ENCODE measurements around the gene CLRN1.

DNA sequence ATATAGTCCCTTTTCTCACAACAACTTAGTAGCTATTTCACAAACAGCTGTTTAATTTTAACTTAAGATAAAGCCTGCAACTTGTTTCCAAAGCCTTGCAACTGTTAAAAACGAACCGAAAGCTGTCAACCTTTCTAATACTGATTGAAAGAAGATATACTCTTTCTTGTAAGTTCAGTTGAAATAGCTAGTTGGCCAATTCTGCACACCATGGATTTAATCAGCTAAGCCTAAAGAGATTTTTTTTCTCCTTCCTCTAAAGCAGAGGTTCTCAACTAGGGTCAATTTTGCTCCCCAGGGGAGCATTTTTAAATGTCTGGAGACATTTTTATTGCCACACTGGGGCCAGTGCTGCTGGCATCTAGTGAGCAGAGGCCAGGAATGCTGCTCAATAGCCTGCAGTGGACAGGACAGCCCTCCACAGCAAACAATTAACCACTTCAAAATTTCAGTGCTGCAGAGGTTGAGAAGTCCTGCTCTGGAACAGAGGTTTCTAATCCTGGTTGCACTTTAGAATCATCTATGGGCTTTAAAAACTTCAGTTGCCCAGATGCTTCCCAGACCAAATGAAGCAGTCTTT lies 93.4 kb downstream of the CLRN1 start:
- TF ChIP-seq, protein P1, sequence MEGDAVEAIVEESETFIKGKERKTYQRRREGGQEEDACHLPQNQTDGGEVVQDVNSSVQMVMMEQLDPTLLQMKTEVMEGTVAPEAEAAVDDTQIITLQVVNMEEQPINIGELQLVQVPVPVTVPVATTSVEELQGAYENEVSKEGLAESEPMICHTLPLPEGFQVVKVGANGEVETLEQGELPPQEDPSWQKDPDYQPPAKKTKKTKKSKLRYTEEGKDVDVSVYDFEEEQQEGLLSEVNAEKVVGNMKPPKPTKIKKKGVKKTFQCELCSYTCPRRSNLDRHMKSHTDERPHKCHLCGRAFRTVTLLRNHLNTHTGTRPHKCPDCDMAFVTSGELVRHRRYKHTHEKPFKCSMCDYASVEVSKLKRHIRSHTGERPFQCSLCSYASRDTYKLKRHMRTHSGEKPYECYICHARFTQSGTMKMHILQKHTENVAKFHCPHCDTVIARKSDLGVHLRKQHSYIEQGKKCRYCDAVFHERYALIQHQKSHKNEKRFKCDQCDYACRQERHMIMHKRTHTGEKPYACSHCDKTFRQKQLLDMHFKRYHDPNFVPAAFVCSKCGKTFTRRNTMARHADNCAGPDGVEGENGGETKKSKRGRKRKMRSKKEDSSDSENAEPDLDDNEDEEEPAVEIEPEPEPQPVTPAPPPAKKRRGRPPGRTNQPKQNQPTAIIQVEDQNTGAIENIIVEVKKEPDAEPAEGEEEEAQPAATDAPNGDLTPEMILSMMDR (IDR thresholded peaks at IDR 0.05) = no peak
- TF ChIP-seq POLR2AphosphoS5 (IDR thresholded peaks at IDR 0.05) = no peak
- no peak for TF ChIP-seq POLR2A (IDR thresholded peaks at IDR 0.05; ENCODE audit: low read depth)

Measured in esophagus muscularis mucosa (tissue), 3 donors.